ENCODE data around the gene PPFIBP2.

The PPFIBP2 gene

GRCh38 chr11:7605186-7605943 lies 91.6 kb downstream of the PPFIBP2 start:
- peak; percentile 64 for DNase-seq

GRCh38 chr11:7606496-7606895 lies 92.7 kb downstream of the PPFIBP2 start:
- no peak for DNase-seq

- DNase-seq: no peak
Measured at GRCh38 chr11:7609015-7609414, 95.2 kb downstream of the PPFIBP2 start.

- DNase-seq: no peak
Measured at GRCh38 chr11:7609521-7609920, 95.7 kb downstream of the PPFIBP2 start.

- DNase-seq: no peak
Measured at GRCh38 chr11:7610393-7610792, 96.6 kb downstream of the PPFIBP2 start.

- no peak for DNase-seq
Measured at GRCh38 chr11:7611411-7611810, 97.6 kb downstream of the PPFIBP2 start.

GRCh38 chr11:7612056-7612660 lies 98.4 kb downstream of the PPFIBP2 start:
- no peak for DNase-seq

GRCh38 chr11:7612661-7613393 lies 99.0 kb downstream of the PPFIBP2 start:
- no peak for DNase-seq

- DNase-seq: no peak
Measured at GRCh38 chr11:7613394-7613720, 99.6 kb downstream of the PPFIBP2 start.

- no peak for DNase-seq
Measured at GRCh38 chr11:7614656-7615055, 100.9 kb downstream of the PPFIBP2 start.

- no peak for DNase-seq
Measured at GRCh38 chr11:7617032-7617431, 103.2 kb downstream of the PPFIBP2 start.

- DNase-seq: no peak
Measured at GRCh38 chr11:7619322-7619721, 105.5 kb downstream of the PPFIBP2 start.

GRCh38 chr11:7621090-7621489 lies 107.3 kb downstream of the PPFIBP2 start:
- DNase-seq: no peak

GRCh38 chr11:7621554-7621953 lies 107.8 kb downstream of the PPFIBP2 start:
- DNase-seq: no peak

- no peak for DNase-seq
Measured at GRCh38 chr11:7622721-7623120, 108.9 kb downstream of the PPFIBP2 start.

GRCh38 chr11:7628660-7629059 lies 114.9 kb downstream of the PPFIBP2 start:
- no peak for DNase-seq

- DNase-seq: no peak
Measured at GRCh38 chr11:7630002-7630401, 116.2 kb downstream of the PPFIBP2 start.

GRCh38 chr11:7632211-7632610 lies 118.4 kb downstream of the PPFIBP2 start:
- DNase-seq: no peak

- no peak for DNase-seq
Measured at GRCh38 chr11:7635137-7635536, 121.3 kb downstream of the PPFIBP2 start.

GRCh38 chr11:7635708-7636107 lies 121.9 kb downstream of the PPFIBP2 start:
- DNase-seq: no peak

- DNase-seq: no peak
Measured at GRCh38 chr11:7636350-7636749, 122.6 kb downstream of the PPFIBP2 start.

GRCh38 chr11:7637447-7638157 lies 123.8 kb downstream of the PPFIBP2 start:
- peak; percentile 79 for DNase-seq
